Karpas-422 (cell line): ENCODE data around the gene GLIS1. TPM values are rescaled to one million over a fixed set of nuclear protein-coding genes. Genes with fewer than 3 reads are reported as not detected.

Experiments used
- DNase-seq: peaks from one replicate; pipeline ENCODE4 v3.0.0-alpha.2; 2015
- H2AFZ ChIP-seq: fragments of 200-600 bp; sonication (generic); 2 replicates; pipeline ENCODE4 v1.6.1; 2014; ENCODE audit warnings: antibody characterized with exemption, low read length, mixed read lengths
- H3K27ac ChIP-seq: fragments of 200-600 bp; sonication (generic); 2 replicates; pipeline ENCODE4 v1.5.1; 2014; ENCODE audit warnings: mild to moderate bottlenecking, low read length, moderate library complexity
- H3K27me3 ChIP-seq: fragments of 200-600 bp; sonication (generic); 2 replicates; pipeline ENCODE4 v1.6.1; 2014; ENCODE audit warnings: low read length, mixed read lengths
- H3K36me3 ChIP-seq: fragments of 200-600 bp; sonication (generic); 2 replicates; pipeline ENCODE4 v1.6.1; 2014; ENCODE audit warnings: low read length, mixed read lengths; ENCODE audit not compliant: insufficient read depth
- H3K4me1 ChIP-seq: fragments of 200-600 bp; sonication (generic); 2 replicates; pipeline ENCODE4 v1.6.1; 2014; ENCODE audit warnings: mild to moderate bottlenecking, low read length, mixed read lengths
- H3K4me2 ChIP-seq: fragments of 200-600 bp; sonication (generic); 2 replicates; pipeline ENCODE4 v1.6.1; 2014; ENCODE audit warnings: low read length, low read depth, mild to moderate bottlenecking; ENCODE audit not compliant: poor library complexity, severe bottlenecking
- H3K4me3 ChIP-seq: fragments of 200-600 bp; sonication (generic); 2 replicates; pipeline ENCODE4 v1.5.1; 2014; ENCODE audit warnings: mild to moderate bottlenecking, antibody characterized with exemption, low read length, mixed read lengths
- H3K79me2 ChIP-seq: fragments of 200-600 bp; sonication (generic); 2 replicates; pipeline ENCODE4 v1.6.1; 2014; ENCODE audit warnings: mild to moderate bottlenecking, low read length, mixed read lengths
- H3K9ac ChIP-seq: fragments of 200-600 bp; sonication (generic); 2 replicates; pipeline ENCODE4 v1.6.0; 2014; ENCODE audit warnings: low read length
- H3K9me2 ChIP-seq: fragments of 200-600 bp; sonication (generic), shearing (Covaris generic); replicated peaks from 2 replicates; pipeline ENCODE4 v1.6.0; 2014; ENCODE audit warnings: mild to moderate bottlenecking, low read length, moderate library complexity; ENCODE audit not compliant: insufficient read depth
- H3K9me3 ChIP-seq: fragments of 300-700, 200-600 bp; sonication (generic); 2 replicates; pipeline ENCODE4 v1.6.1; 2014; ENCODE audit warnings: low read length, mixed read lengths
- H4K20me1 ChIP-seq: fragments of 200-600 bp; sonication (generic); 2 replicates; pipeline ENCODE4 v1.6.1; 2014; ENCODE audit warnings: mild to moderate bottlenecking, antibody characterized with exemption, low read length, low read depth; ENCODE audit not compliant: insufficient read depth
- total RNA-seq: library from RNA; depleted of rRNA; stranded (reverse); fragments of >200 nt; shearing (Covaris generic); gene quantifications from 2 replicates; pipeline ENCODE4 v1.2.3, GENCODE V29; 2014; ENCODE audit warnings: low replicate concordance

GLIS1 gene
- total RNA-seq, 1 experiment from 2014 or later = not detected

DNA sequence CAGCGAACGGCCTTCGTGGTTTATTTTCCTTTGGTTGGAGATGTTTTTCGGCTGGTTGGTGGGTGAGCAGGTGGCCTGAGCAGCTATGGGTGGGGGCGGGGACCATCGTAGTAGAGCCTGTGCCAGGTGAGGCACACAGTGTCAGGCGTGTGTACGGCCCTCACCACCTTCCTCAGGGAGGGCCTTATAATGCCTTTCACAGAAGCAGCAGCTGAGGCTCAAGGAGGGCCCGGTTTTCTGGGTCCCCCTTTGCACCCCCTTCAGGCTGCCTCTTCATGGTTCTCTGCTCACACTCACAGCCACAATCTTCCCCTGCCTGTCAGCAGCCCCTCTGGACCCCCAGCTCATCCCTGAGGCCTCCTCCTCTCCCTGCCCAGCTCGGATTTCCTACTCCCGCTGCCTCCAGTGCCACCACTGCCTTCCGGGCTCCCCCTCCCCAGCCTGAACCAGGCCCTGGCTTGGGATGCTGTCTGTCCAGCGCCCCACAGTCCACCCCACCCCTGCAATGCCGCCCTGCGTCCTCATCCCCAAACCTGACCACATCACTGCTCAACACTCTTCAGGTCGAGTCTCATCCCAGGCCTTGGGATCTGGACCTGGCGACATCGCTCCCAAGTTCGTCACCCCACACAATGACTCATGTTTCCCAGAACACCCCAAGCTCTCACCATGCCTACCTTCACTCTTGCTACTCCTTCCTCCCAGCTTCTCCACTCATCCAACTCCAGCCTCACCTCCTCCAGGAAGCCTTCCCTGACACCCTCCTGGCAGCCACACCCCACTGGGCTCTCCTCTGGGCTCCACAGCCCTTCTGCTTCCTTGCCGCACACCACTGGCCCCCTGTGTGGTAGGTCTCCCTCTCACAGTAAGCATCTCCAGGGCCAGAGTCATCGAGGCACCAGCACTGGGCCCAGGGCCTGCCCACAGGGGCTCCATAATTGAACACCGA, 225.9 kb downstream of the GLIS1 start:
- Histone ChIP-seq H3K27ac (no peak overlapping the region), H4K20me1 (no peaks in the 10 kb centered on the region), H3K36me3 (no peaks in the 10 kb centered on the region), H3K4me1 (no peaks in the 10 kb centered on the region), H3K9me2 (no peaks in the 10 kb centered on the region), H3K9me3 (no peaks in the 10 kb centered on the region), H3K27me3 (no peaks in the 10 kb centered on the region), H2AFZ (no peak overlapping the region), H3K4me3 (no peak overlapping the region), H3K79me2 (no peaks in the 10 kb centered on the region), H3K9ac (no peak overlapping the region), H3K4me2 (no peak overlapping the region)
- no peak for DNase-seq

DNA sequence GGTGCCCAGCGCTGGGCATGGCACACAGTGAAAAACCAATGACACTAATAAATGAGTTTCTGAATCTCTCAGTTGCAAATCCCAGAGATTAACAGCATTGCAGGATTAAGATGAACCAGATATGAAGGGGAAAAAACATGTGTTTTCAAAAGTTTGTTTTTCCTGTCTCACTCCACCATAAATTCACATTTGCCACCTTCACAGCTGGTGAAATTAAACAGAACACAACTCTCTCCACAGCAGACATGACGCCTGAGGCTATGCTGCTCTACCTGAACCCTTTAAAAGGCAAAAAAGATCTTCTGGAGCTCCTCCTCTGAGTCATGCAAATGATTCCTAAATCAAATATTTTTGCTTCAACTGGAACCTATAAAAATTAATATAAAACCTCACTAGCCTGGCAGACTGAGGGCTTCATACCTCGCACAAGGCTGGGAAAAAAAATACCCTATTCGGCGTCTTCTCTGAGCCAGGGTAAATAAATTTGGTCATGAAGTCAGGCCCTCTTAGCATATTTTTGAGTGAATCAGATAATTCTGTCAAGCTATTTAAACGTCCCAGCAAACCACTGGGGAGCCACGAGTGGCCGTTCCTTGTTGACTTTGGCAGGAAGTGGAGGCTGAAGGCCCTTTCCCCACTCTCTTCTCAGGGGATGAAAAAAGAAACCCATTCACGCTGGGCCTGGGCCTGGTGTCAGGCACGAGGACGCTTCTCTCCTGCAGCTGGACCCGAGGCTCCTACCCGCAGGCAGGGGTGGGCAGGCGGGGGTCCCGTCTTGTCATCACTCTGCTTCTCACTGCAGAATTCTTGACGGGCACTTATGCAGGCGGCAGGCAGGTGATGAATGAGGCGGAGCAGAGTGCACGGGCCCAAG, 226.8 kb downstream of the GLIS1 start:
- Histone ChIP-seq H4K20me1 (no peaks in the 10 kb centered on the region), H3K9me3 (no peaks in the 10 kb centered on the region), H3K9ac (no peak overlapping the region), H3K79me2 (no peaks in the 10 kb centered on the region), H3K36me3 (no peaks in the 10 kb centered on the region), H3K4me1 (no peaks in the 10 kb centered on the region), H3K4me3 (no peak overlapping the region), H3K4me2 (no peak overlapping the region), H3K27me3 (no peaks in the 10 kb centered on the region), H3K27ac (no peak overlapping the region), H2AFZ (no peak overlapping the region), H3K9me2 (no peaks in the 10 kb centered on the region)
- DNase-seq = no peak

DNA sequence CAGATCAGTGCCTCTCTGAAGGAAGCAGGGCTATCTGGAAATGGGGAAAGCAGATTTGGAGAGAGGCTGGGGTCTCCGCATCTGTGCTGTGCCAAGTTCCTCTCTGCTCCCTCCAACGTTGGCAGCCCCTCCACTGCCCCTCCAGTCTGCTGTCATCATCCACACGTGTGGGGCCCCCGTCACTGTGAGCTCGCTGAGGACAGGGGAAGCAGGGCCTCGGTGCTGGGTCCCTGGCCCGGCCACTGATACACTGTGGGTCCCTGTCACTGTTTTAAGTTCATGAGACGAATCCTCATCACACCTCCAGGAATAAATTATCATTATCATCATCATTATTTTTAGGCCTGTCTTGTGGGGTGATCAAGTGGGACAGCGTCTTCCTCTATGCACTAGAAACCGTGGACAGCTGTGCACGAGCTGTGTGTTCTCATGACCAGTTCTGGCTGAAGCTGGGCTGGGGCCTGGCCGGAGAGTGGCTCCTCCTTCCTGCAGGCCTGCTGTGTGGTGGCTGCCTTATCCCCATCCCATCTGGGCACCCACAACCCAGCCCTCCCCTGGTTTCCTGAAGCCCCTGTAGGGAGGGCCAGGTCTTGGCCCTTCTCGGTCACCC, 227.5 kb downstream of the GLIS1 start:
- H3K4me3 ChIP-seq = no peak overlapping the region
- H3K4me1 ChIP-seq = no peaks in the 10 kb centered on the region
- no peaks in the 10 kb centered on the region for H4K20me1 ChIP-seq
- H3K27me3 ChIP-seq = no peaks in the 10 kb centered on the region
- H3K36me3 ChIP-seq = no peaks in the 10 kb centered on the region
- no peak for DNase-seq
- H3K9ac ChIP-seq = no peak overlapping the region
- H3K4me2 ChIP-seq = no peak overlapping the region
- no peaks in the 10 kb centered on the region for H3K9me3 ChIP-seq
- no peak overlapping the region for H3K27ac ChIP-seq
- no peak overlapping the region for H2AFZ ChIP-seq
- no peaks in the 10 kb centered on the region for H3K9me2 ChIP-seq
- no peaks in the 10 kb centered on the region for H3K79me2 ChIP-seq

GRCh38 chr1:53510215-53510614, 228.7 kb downstream of the GLIS1 start:
- H3K4me2 ChIP-seq = no peak overlapping the region
- H3K9ac ChIP-seq = no peak overlapping the region
- no peak overlapping the region for H3K27ac ChIP-seq
- no peaks in the 10 kb centered on the region for H3K9me3 ChIP-seq
- H4K20me1 ChIP-seq = no peaks in the 10 kb centered on the region
- H3K36me3 ChIP-seq = no peaks in the 10 kb centered on the region
- no peak overlapping the region for H3K4me3 ChIP-seq
- H3K9me2 ChIP-seq = no peaks in the 10 kb centered on the region
- H3K27me3 ChIP-seq = no peaks in the 10 kb centered on the region
- no peak for DNase-seq
- no peaks in the 10 kb centered on the region for H3K79me2 ChIP-seq
- no peaks in the 10 kb centered on the region for H3K4me1 ChIP-seq
- H2AFZ ChIP-seq = no peak overlapping the region

DNA sequence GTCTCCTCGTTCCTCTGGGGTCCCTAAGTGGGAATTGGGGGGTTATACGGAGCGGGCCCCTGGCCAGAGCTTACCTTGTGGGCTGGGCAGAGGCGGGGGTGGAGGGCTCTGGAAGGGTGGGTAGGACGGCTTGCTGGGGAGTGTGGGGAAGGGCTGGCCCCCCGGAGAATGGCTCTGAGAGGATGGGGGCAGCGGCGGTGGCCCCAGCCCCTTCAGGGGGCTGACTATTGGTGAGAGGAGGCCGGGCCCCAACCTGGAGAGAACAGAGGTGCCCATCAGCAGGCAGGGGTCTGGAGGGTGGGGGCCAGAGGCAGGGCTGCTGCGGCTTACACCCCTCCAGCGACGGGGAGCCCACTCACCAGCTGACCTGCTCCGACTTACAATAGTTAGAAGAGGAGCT, 229.2 kb downstream of the GLIS1 start:
- H3K36me3 ChIP-seq = no peaks in the 10 kb centered on the region
- no peak overlapping the region for H3K4me3 ChIP-seq
- H3K4me1 ChIP-seq = no peaks in the 10 kb centered on the region

DNA sequence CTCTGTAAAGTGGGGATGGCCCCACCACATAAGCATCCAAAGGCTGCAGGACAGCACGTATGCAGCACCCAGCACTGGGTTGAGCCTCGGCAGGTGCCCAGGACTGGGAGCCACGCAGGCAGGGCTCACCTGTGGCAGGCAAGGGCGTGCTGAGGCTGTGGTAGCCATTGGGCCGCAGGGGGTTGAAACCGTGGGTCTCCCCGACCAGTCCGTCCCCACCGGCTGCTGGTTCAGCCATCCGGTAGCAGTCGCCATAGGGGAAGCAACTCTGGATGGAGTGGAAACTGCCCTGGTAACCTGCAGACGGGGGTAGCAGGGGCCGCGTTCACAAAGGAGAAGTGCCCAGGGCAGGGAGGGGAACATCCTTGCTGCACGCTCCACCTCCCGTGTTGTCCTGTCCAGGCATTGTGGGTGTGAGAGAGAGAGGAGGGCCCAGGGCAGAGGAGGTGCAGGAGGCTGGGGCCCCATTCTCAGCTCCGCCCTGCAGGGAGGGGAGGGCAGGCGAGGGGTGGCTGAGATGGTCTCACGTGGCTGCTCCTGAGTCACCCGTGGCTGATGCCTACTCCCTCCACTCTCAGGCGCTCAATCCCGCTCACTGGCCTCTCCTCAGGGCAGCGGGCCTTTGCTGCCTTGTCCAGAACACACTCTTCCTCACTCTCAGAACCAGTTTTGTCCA, 229.8 kb downstream of the GLIS1 start:
- Histone ChIP-seq H2AFZ (no peak overlapping the region), H3K36me3 (no peaks in the 10 kb centered on the region), H3K4me2 (no peak overlapping the region), H3K27me3 (no peaks in the 10 kb centered on the region), H3K9me3 (no peaks in the 10 kb centered on the region), H4K20me1 (no peaks in the 10 kb centered on the region), H3K9me2 (no peaks in the 10 kb centered on the region), H3K79me2 (no peaks in the 10 kb centered on the region), H3K27ac (no peak overlapping the region), H3K9ac (no peak overlapping the region), H3K4me1 (no peaks in the 10 kb centered on the region), H3K4me3 (no peak overlapping the region)
- DNase-seq = no peak

More for the DNA sequence above, 229.2 kb downstream of the GLIS1 start:
- no peak for DNase-seq
- Histone ChIP-seq H3K27me3 (no peaks in the 10 kb centered on the region), H3K9me3 (no peaks in the 10 kb centered on the region), H3K27ac (no peak overlapping the region), H2AFZ (no peak overlapping the region), H4K20me1 (no peaks in the 10 kb centered on the region), H3K79me2 (no peaks in the 10 kb centered on the region), H3K9ac (no peak overlapping the region), H3K4me2 (no peak overlapping the region), H3K9me2 (no peaks in the 10 kb centered on the region)

GRCh38 chr1:53508056-53508990, 230.6 kb downstream of the GLIS1 start:
- Histone ChIP-seq H3K27ac (no peak overlapping the region), H3K36me3 (no peaks in the 10 kb centered on the region), H3K4me3 (no peak overlapping the region), H3K4me1 (no peaks in the 10 kb centered on the region), H4K20me1 (no peaks in the 10 kb centered on the region), H3K9ac (no peak overlapping the region), H3K9me3 (no peaks in the 10 kb centered on the region), H3K4me2 (no peak overlapping the region), H3K27me3 (no peaks in the 10 kb centered on the region), H2AFZ (no peak overlapping the region), H3K79me2 (no peaks in the 10 kb centered on the region), H3K9me2 (no peaks in the 10 kb centered on the region)
- DNase-seq = no peak
